RWPE2 (cell line): Measurements from ENCODE around the gene MXRA8.

Source experiments
- ATAC-seq: fragments of 200-7000 bp; cut with Tn5 transposase; 3 replicates; pipeline ENCODE4 v1.9.1; 2021; ENCODE audit warnings: low read depth
- DNase-seq: peaks from one replicate; pipeline ENCODE4 v3.0.0-alpha.2; 2020; ENCODE audit warnings: low spot score
- H3K27ac ChIP-seq: fragments of 450-650 bp; 2 replicates; pipeline ENCODE4 v1.5.1; 2017; ENCODE audit warnings: mild to moderate bottlenecking; ENCODE audit not compliant: poor library complexity, severe bottlenecking
- H3K27me3 ChIP-seq: fragments of 250-450 bp; sonication (Bioruptor Pico); 2 replicates; pipeline ENCODE4 v1.5.1; 2021; ENCODE audit warnings: mild to moderate bottlenecking, moderate library complexity; ENCODE audit not compliant: insufficient read depth, poor library complexity, severe bottlenecking
- H3K36me3 ChIP-seq: fragments of 250-450 bp; sonication (Bioruptor Pico); 2 replicates; pipeline ENCODE4 v1.5.1; 2020; ENCODE audit warnings: low read depth, mild to moderate bottlenecking, moderate library complexity
- H3K4me1 ChIP-seq: fragments of 250-450 bp; sonication (Bioruptor Pico); 2 replicates; pipeline ENCODE4 v1.5.1; 2021; ENCODE audit warnings: mild to moderate bottlenecking, moderate library complexity; ENCODE audit not compliant: insufficient read depth, poor library complexity, severe bottlenecking
- H3K4me3 ChIP-seq: fragments of 250-450 bp; sonication (Bioruptor Pico); 2 replicates; pipeline ENCODE4 v1.5.1; 2021; ENCODE audit warnings: mild to moderate bottlenecking, moderate library complexity; ENCODE audit not compliant: severe bottlenecking
- H3K9me3 ChIP-seq: fragments of 250-450 bp; sonication (Bioruptor Pico); 2 replicates; pipeline ENCODE4 v1.5.1; 2021; ENCODE audit warnings: mild to moderate bottlenecking, moderate library complexity; ENCODE audit not compliant: severe bottlenecking
- CTCF ChIP-seq: fragments of 450-650 bp; IDR thresholded peaks from one replicate; pipeline ENCODE4 v1.5.1; 2017; ENCODE audit warnings: mild to moderate bottlenecking, moderate library complexity; ENCODE audit not compliant: poor library complexity, severe bottlenecking

Gene MXRA8

GRCh38 chr1:1354271-1355247 is 3.8 kb downstream of the MXRA8 start:
- peak; percentile 44 for DNase-seq
- Histone ChIP-seq H3K27ac (no peak overlapping the region), H3K9me3 (no peaks in the 10 kb centered on the region), H3K4me1 (peaks cover 4% of the 10 kb centered on the region), H3K36me3 (no peaks in the 10 kb centered on the region), H3K4me3 (no peak overlapping the region), H3K27me3 (no peaks in the 10 kb centered on the region)
- ATAC-seq, result no peak
- TF ChIP-seq CTCF, result no peak

GRCh38 chr1:1353389-1354151 is 4.8 kb downstream of the MXRA8 start:
- Histone ChIP-seq H3K4me3 (no peak overlapping the region), H3K27me3 (no peaks in the 10 kb centered on the region), H3K9me3 (no peaks in the 10 kb centered on the region), H3K27ac (peak overlapping the region; percentile 21), H3K36me3 (no peaks in the 10 kb centered on the region), H3K4me1 (peaks cover 4% of the 10 kb centered on the region)
- no peak for TF ChIP-seq CTCF
- ATAC-seq (peak; percentile 17; the same call in 2 of the 3 replicates), DNase-seq (peak; percentile 57)

- Histone ChIP-seq H3K4me1 (peaks cover 4% of the 10 kb centered on the region), H3K9me3 (no peaks in the 10 kb centered on the region), H3K36me3 (no peaks in the 10 kb centered on the region), H3K27me3 (no peaks in the 10 kb centered on the region), H3K27ac (peak overlapping the region; percentile 21), H3K4me3 (no peak overlapping the region)
- peak; percentile 60 for DNase-seq
- ATAC-seq, result no peak
- TF ChIP-seq CTCF, result no peak
Measured at GRCh38 chr1:1352786-1353388, 5.5 kb downstream of the MXRA8 start.

- H3K27me3 ChIP-seq, result no peaks in the 10 kb centered on the region
- H3K4me1 ChIP-seq, result peaks cover 4% of the 10 kb centered on the region
- no peak for TF ChIP-seq CTCF
- DNase-seq (peak; percentile 78), ATAC-seq (peak; percentile 16; the same call in 1 of the 3 replicates)
- H3K4me3 ChIP-seq, result no peak overlapping the region
- H3K36me3 ChIP-seq, result no peaks in the 10 kb centered on the region
- no peaks in the 10 kb centered on the region for H3K9me3 ChIP-seq
- peak overlapping the region; percentile 21 for H3K27ac ChIP-seq
Measured at GRCh38 chr1:1351511-1352427, 6.6 kb downstream of the MXRA8 start.
